NCI-H187 (cell line): ENCODE results near the gene DNAH6.

Experiments
- DNase-seq, 2 experiments: peaks; one replicate each; lab custom pipeline; 2025; lab: John Stamatoyannopoulos, UW

The DNAH6 gene

GRCh38 chr2:84697895-84698294 lies 181.6 kb downstream of the DNAH6 start:
- no peak for DNase-seq

- DNase-seq = no peak
Measured at GRCh38 chr2:84700006-84700405, 183.7 kb downstream of the DNAH6 start.

- no peak for DNase-seq
Measured at GRCh38 chr2:84701880-84702279, 185.6 kb downstream of the DNAH6 start.

- DNase-seq = no peak
Measured at GRCh38 chr2:84702941-84703340, 186.6 kb downstream of the DNAH6 start.

- DNase-seq = no peak
Measured at GRCh38 chr2:84703831-84704230, 187.5 kb downstream of the DNAH6 start.

GRCh38 chr2:84704505-84705244 lies 188.4 kb downstream of the DNAH6 start:
- DNase-seq = no peak

- DNase-seq = no peak
Measured at GRCh38 chr2:84705858-84706257, 189.6 kb downstream of the DNAH6 start.

GRCh38 chr2:84708442-84708841 lies 192.1 kb downstream of the DNAH6 start:
- no peak for DNase-seq

- DNase-seq = no peak
Measured at GRCh38 chr2:84711651-84712050, 195.4 kb downstream of the DNAH6 start.

GRCh38 chr2:84713441-84713840 lies 197.1 kb downstream of the DNAH6 start:
- no peak for DNase-seq

GRCh38 chr2:84716564-84716963 lies 200.3 kb downstream of the DNAH6 start:
- DNase-seq = no peak

GRCh38 chr2:84717302-84717701 lies 201.0 kb downstream of the DNAH6 start:
- no peak for DNase-seq

GRCh38 chr2:84719434-84719833 lies 203.1 kb downstream of the DNAH6 start:
- no peak for DNase-seq

GRCh38 chr2:84723831-84724230 lies 207.5 kb downstream of the DNAH6 start:
- DNase-seq = no peak

GRCh38 chr2:84725717-84726116 lies 209.4 kb downstream of the DNAH6 start:
- no peak for DNase-seq

- no peak for DNase-seq
Measured at GRCh38 chr2:84727315-84727714, 211.0 kb downstream of the DNAH6 start.

GRCh38 chr2:84729224-84729623 lies 212.9 kb downstream of the DNAH6 start:
- DNase-seq = no peak

GRCh38 chr2:84731185-84731584 lies 214.9 kb downstream of the DNAH6 start:
- no peak for DNase-seq

- DNase-seq = no peak
Measured at GRCh38 chr2:84732897-84733778, 216.8 kb downstream of the DNAH6 start.

GRCh38 chr2:84735389-84735788 lies 219.1 kb downstream of the DNAH6 start:
- no peak for DNase-seq

- DNase-seq = no peak
Measured at GRCh38 chr2:84741182-84741822, 225.0 kb downstream of the DNAH6 start.

GRCh38 chr2:84748341-84748740 lies 232.0 kb downstream of the DNAH6 start:
- no peak for DNase-seq

- DNase-seq = no peak
Measured at GRCh38 chr2:84749442-84749841, 233.1 kb downstream of the DNAH6 start.
